ENCODE measurements around the gene FOXP1. TPM values are rescaled to one million over a fixed set of nuclear protein-coding genes. Genes with fewer than 3 reads are reported as not detected.

Gene FOXP1
- total and polyA plus RNA-seq, 2 of the 8 experiments (the other 6 are each of a cell fraction or from before 2014, with no cell fraction given) = 13.9 to 25.4 TPM

DNA sequence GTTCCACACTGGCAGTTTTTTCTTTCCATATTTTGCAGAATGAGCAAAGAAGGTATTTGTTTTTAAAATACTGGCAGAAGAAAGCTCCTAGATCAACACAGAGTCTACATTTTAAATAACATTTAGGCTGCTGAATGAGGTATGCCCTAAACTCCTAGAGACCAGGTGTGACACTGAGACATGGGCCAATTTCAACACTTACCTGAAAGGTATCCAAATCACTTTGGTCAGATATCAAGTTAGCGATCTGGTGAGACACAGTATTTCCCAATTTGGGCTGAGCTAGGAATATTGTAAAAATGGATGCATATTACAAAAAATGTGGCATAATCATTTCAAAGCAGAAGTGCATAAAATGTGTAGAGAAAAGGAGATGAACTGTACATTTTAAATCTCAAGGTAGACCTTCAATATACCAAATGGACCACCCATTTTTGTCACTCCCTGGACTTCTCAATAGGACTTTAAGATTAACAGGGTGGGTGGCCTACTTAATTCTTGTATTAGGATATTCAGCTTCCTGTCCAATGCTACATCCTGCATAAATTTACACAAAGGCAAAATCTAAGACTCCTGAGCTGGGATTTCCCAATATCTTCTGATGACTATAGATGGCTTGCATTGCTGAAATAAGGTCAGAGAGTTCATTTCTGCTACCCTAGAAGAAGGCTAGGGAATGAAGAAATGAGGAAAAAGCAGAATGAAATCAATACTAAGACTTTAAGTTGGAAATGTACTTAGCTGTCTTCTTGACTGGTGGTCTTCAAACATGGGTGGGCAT is 487.8 kb downstream of the FOXP1 start (continued):
- no peak for TF ChIP-seq RAD21 (IDR thresholded peaks at IDR 0.05 in 1 of 2, conservative IDR thresholded peaks at IDR 0.05 in 1 of 2; ENCODE audit: low read depth in 2 of 2, low read length in 2 of 2)
- TF ChIP-seq HDAC2 (IDR thresholded peaks at IDR 0.05; ENCODE audit: borderline replicate concordance in 1 of 2, low read depth in 2 of 2, low read length in 2 of 2) = no peak

All from H1 (cell line).